Stimulated activated CD4-positive, alpha-beta T cell treated with anti-CD3 and anti-CD28 coated beads, Interleukin-15, amount 100 ng/mL, for 24 hours (primary cell): ENCODE data around the gene KCNT1.
A peak's percentile ranks its signal among the peaks of the same experiment; 100 is the strongest.
"Not testable (repeated sequence)": the region's sequence is repeated elsewhere in the genome, so short reads cannot be mapped to it uniquely, and the experiment has no call there.

Experiments
- DNase-seq: peaks from one replicate; pipeline ENCODE4 v3.0.0-alpha.2; 2020

The KCNT1 gene

GRCh38 chr9:135701959-135702721 is at the start of gene KCNT1:
Gene KCNT1, plus strand, starts transcription at chr9:135702185. Its CDS starts 74 bp downstream, at chr9:135702259.
- DNase-seq, result peak; percentile 70

- DNase-seq, result no peak
Measured at GRCh38 chr9:135655317-135655716, 46.7 kb upstream of the KCNT1 start.

GRCh38 chr9:135657416-135657815 is 44.6 kb upstream of the KCNT1 start:
- DNase-seq, result no peak

- DNase-seq, result no peak
Measured at GRCh38 chr9:135659252-135659651, 42.7 kb upstream of the KCNT1 start.

GRCh38 chr9:135660407-135660806 is 41.6 kb upstream of the KCNT1 start:
- no peak for DNase-seq

DNA sequence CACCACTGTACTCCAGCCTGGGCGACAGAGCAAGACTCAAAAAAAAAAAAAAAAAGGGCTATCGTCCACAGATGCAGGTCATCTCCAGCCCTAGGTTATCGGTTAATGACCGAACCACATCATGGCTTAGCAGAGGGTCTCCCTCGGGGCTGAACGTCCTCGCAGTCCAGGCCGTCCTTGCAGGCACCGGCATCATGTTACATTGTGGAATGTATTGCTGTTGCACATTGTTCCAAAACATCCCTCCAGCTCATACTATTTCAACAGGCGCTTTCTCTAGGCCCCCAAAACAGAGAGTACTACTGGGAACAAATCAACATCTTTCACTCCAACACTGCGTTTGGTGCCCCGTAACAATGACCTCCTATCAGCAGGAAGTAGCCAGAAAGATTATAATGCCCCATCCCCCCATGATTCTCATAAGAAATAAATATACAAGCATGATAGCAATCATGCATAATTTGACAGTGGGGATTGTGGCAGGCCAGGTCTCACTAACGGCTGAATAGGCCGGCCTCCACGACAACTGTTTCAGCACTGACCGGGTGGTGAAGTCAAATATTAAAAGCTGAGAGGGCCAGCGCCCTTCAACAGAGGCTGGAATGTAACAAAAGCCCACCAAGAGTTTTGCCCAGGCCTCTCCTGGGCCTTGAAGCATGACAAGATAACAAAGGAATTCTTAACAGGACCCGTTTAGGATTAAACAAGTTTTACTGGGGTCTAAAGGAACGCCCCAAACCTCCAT is 40.0 kb upstream of the KCNT1 start:
- DNase-seq, result no peak

GRCh38 chr9:135662758-135663450 is 39.1 kb upstream of the KCNT1 start, which contains the start of gene LCN9:
Gene LCN9, plus strand, starts transcription at chr9:135663309. Its CDS starts 13 bp downstream, at chr9:135663322.
- no peak for DNase-seq

DNA sequence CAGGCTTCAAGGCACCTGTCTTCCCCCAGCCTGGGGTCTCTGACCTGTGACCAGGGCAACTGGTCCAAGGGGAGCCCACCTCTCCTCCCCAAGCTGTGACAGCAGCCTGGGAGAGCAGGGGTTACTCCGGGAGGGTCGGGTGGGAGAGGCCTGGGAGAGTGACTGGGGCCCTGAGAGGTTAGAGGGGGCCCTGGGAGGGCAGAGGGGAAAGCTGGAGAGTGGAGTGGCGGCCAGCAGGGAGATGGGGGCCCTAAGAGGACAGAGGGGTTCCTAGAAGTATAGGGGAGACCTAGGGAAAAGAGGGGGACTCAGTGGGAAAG is 38.6 kb upstream of the KCNT1 start:
- DNase-seq, result no peak

DNA sequence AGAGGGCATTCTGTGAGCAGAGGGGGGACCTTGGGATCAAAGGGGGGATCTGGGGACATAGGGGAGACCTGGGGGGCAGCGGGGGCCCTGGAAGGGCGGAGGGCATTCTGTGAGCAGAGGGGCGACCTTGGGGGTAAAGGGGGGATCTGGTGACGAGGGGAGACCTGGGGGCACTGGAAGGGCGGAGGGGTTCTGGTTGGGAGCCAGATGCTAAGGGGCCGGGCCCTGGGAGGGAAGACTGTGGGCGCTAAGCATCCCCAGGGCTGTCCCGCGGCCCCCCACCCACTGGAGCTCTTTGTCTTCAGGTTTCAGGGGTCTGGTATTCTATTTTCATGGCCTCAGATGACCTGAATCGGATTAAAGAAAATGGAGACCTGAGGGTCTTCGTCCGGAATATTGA is 38.1 kb upstream of the KCNT1 start:
- DNase-seq, result no peak

- DNase-seq, result no peak
Measured at GRCh38 chr9:135664266-135664665, 37.7 kb upstream of the KCNT1 start.

- DNase-seq, result no peak
Measured at GRCh38 chr9:135664801-135665794, 36.9 kb upstream of the KCNT1 start.

GRCh38 chr9:135665795-135666189 is 36.2 kb upstream of the KCNT1 start:
- DNase-seq, result no peak

GRCh38 chr9:135666534-135667462 is 35.2 kb upstream of the KCNT1 start:
- no peak for DNase-seq

- no peak for DNase-seq
Measured at GRCh38 chr9:135667463-135668001, 34.5 kb upstream of the KCNT1 start.

- not testable (repeated sequence) for DNase-seq
Measured at GRCh38 chr9:135669018-135669417, 33.0 kb upstream of the KCNT1 start.

GRCh38 chr9:135669616-135670285 is 32.2 kb upstream of the KCNT1 start:
- no peak for DNase-seq

GRCh38 chr9:135670721-135671590 is 31.0 kb upstream of the KCNT1 start:
- DNase-seq, result no peak

DNA sequence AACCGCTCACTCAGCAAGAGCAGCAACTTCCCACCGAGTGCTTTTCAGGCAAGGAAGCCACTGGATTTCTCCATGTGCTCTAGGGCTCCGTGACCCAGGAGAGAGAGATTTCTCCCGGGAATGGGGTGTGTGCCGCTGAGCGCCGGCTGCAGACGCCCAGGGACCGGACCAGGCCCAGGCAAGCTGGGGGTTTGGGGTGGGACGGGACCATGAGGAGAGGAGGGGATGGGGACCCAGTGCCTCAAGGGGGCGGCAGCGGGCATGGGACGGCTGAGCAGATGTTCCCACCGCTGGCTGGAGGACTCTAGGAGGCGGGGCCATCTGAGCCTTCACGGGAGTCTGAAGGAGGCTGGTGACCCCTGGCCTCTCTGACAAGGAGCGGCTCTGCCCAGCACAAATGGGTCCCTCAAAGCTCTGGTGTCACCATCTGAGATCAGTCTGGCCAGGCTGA is 30.4 kb upstream of the KCNT1 start:
- DNase-seq, result peak; percentile 8

GRCh38 chr9:135672786-135673185 is 29.2 kb upstream of the KCNT1 start:
- DNase-seq, result not testable (repeated sequence)
